Epidermal melanocyte (primary cell): ENCODE results near the gene CAPN15.
"Not testable (repeated sequence)": the region's sequence is repeated elsewhere in the genome, so short reads cannot be mapped to it uniquely, and the experiment has no call there.

Source experiments
- DNase-seq: peaks from one replicate; pipeline ENCODE4 v3.0.0; 2011; ENCODE audit warnings: low spot score; ENCODE audit not compliant: insufficient read length

The CAPN15 gene

DNA sequence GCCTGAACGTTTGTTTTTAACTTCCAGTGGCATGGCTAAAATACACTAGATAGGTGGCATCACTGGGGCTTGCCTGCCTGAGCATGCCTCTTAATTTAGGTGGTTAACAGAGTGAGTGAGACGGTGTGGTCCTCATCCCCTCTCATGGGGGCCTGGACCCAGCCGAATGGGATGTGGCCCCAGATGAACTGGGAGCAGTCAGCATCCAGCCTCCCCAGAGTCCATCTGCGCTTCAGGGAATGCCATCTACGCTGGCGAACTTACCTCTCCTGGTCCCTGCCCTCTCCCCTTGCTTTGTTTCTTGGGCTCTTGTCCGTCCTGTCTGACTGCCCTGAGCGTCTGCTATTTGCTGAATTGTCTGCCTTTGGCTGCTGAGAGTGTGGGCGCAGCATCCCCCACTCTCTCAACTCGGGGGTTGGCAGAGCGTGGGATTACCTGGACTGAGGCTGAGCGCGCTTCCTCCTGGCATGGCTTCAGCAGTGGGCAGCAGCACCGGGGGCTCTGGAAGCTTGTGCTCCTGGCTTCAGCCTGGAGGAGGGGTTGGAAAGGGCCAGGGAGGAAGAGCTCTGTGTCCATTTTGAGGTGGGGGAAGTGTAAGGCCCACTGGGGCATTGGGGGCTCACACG lies 64.5 kb downstream of the CAPN15 start:
- DNase-seq: no peak

DNA sequence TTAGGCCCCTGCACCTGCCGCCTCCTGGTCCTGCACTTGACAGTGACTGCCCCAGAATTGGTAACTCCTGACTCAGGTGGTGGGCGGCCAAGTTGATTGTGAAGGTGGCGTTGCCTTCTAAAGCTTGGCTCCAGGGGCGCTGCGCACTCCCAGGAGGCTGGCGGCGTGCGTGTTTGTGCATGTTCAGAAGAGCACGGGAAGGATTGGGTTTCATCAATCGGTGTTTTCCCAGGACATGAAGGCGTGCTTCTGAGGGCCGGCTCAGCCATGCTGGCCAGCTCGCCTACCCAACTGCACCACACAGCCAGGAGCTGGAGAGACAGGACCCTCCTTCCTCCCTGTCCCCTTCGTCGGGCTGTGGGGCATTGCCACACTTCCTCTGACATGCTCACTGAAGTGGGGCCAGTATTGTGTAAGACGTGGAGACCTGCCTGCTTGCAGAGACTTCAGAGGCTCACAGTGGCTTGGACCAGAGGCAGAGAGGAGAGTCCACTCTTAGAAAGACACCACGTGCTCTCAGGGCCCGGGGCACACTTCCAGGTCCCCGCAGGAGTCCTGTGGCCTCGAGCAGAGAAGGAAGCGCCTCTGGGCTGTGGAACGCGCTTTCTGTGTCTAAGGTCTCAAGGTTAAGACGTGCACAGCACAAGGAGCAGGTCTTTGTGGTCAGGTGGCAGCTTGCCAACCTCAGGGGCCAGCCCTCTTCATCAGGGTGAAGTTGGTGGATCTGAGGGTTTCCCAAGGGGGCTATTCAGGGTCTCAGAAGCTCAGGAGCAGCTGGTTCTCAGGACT lies 65.2 kb downstream of the CAPN15 start:
- DNase-seq: no peak

DNA sequence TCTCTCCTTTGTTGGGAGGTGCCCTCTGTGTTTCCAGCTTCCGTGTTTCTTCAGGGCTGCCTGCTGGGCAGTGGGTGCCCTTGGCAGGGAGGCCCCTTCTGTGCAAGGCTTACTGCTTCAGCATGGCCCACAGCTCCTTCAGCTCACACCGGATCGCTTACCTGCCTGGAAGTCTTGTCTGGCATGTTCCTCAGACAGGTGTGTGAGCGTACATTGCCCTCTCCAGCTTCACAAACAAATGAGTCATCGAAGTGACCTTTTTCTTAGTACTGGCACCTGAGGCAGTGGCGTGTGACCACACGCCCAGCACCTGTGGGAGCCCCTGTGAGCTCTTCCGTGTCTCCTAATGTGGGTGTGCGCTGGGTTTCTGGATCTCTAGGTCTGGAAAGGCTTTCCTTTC lies 65.9 kb downstream of the CAPN15 start:
- no peak for DNase-seq

DNA sequence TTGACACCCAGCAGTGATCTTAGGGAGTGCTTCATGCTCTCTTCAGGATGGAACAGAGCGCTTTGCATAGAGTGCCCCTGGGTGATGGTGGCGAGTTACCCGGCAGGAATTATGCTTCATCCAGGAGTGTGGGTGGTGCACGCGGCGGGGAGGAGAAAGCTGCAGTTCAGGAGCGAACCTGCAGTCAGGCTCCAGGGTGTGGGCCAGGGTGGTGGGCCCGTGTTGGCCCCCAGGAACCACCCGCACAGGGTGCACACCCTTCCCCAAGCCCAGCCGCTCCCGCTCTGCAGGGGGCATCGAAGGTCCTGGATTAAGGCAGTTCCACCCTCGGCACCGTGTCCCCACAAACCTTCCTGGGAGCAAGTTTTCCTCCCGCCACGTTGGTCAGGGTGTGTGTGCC lies 66.3 kb downstream of the CAPN15 start:
- no peak for DNase-seq

DNA sequence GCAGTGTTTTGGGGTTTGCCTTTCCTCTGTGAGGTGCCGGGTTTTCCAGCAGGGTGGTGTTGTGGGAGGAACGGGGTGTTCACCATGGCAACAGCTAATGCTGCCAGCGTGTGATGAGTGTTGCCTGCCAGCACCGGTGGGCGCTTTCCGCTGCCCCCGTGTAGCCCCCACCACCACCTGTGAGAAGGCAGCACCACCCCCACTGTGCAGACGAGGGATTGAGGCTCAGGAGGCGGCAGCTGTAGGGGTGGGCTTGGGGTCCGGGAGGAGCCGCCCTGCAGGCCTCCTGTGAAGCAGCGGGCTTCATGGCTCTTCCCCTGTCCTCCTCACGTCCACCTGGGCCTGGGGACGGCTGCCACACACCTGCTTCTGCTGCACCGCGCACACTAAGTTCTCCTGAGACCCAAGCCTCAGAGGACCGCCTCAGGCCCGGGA lies 67.6 kb downstream of the CAPN15 start:
- DNase-seq: no peak

DNA sequence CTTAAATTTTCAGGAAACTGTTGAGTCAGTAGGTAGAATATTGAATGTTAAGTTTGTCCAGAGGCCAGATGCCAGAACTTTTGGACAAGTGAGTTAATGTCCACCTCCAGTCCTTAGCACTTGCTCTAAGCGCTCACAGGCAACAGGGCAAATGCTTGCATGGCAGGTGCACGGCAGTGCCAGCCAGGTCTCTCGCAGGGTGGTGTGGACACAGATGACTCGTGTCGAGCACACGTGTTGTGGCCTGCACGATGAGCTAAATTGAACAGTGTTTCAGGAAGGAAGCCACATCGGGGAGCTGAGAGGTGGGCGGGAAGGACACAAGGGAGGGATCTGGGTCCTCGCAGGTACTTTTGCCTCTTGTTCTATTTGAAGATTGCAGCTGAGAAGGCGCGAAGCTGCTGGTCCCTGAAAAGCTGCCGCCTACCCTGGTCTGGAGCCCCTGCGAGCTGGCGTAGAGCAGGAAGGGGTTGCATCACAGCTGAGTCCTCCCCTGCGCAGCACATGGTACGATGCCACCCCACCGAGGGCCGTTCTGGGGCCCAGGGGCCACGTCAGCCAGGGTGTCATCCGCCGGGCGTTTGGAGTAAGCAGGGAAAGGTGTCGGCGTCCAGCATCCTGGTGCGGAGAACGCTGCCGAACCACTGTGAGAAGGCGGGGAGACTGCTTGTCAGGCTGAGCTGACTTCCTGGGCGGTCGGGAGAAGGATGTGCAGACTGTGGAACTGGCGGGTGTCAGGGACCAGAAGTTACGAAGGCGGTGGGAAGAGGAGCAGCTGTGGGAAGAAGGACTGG lies 68.6 kb downstream of the CAPN15 start:
- DNase-seq: no peak

DNA sequence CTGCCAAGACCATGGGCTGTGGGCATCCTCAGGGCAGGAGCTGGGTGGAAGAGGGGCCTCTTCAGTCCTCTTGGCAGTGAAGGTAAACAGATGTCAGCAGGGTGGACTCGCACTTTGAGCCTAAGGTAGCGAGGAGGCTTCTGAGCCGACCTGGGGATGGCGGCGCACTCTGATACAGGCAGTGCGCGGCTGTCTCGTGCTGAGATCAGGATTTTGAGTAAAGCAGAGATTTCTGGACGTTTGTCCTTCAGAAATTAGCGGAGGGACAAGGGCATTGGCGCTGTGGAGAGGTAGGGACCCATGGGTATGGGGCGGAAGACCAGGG lies 69.2 kb downstream of the CAPN15 start:
- no peak for DNase-seq

DNA sequence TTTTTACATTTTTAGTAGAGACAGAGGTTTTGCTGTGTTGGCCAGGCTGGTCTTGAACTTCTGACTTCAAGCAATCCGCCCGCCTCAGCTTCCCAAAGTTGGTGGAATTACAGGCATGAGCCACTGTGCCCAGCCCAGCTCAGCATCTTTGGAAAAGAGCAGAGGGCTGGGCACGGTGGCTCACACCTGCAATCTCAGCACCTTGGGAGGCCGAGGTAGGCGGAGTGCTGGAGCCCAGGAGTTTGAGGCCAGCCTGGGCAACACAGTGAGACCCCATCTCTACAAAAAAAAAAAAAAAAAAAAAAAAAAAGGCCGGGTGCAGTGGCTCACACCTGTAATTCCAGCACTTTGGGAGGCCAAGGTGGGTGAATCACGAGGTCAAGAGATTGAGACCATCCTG lies 70.1 kb downstream of the CAPN15 start:
- DNase-seq: not testable (repeated sequence)

DNA sequence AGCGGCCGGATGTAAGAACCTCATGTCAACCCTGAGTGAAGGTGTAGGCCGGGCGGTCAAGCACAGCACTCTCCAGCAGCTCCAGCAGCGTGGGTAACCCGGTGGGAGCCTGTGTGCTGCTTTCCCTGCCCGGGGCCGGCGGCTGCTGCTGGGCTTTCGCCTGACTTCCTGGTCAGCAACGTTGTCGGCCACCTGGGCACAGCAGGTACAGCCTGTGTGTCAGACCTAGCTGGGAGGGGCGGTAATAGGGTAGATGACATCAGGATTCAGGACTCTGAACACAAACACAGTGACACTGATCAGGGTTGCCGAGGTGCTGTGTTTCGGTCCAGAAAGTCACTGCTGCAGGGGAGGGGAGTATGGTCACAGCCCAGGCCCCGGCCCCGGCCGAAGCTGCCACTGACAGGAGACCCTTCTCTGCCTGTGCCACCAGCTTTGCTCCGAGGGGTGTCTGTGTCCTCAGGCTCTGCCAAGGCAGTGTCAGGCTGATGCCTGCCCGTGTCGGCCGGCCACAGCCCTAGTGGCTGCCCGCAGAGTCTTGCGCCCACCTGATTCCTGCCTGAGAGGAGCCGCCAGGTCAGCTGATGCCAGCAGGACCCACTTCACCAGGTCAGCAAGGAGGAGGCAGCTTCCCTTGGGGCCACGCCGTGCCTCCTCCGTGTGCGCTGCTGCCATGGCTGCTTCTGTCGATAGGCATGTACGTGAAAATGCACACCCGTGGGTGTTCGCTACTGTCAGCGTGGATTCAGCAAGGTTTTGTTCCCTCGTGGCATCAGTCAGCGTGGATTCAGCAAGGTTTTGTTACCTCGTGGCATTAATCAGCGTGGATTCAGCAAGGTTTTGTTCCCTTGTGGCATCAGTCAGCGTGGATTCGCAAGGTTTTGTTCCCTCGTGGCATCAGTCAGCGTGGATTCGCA lies 71.6 kb downstream of the CAPN15 start:
- no peak for DNase-seq

DNA sequence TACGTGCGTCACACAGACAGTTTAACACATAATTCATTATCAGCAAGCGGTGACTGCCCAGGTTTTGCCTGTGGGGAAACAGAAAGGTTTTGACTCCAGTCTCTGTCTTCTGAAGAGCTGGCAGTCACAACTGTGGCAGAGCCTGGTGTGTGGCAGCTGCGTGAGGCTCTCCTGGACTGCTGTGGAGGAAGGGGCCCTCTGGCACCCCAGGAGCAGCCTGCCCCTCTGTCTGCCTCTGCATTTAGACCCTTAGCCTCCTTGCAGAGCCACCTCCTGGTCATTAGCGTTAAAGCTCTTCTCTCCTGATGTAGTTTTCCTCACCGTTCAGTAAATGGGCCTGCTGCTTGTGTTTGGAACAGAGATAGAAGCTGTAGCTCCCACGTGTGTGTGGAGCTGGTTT lies 73.3 kb downstream of the CAPN15 start:
- no peak for DNase-seq

DNA sequence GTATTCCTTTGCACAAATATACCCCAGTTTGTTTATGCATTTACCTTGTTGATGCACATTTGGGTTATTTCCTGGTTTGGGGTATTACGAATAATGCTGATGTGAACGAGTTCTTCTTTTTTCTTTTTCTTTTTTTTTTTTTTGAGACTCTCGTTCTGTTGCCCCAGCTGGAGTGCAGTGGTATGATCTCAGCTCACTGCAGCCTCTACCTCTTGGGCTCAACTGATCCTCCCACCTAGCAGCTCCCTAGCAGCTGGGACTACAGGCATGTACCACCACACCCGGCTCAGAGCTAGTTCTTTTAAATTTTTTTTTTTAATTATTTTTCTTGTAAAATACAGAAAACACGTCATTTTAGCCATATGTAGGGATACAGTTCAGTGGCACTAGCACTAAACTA lies 76.4 kb downstream of the CAPN15 start:
- no peak for DNase-seq
